HepG2 (cell line): ENCODE data around the gene MTX3. TPM values are rescaled to one million over a fixed set of nuclear protein-coding genes. Genes with fewer than 3 reads are reported as not detected.

Source experiments
- ATAC-seq: fragments of 200-7000 bp; cut with Tn5 transposase; 3 replicates; pipeline ENCODE4 v1.9.1; 2020; ENCODE audit warnings: mild to moderate bottlenecking, moderate library complexity
- BruUV-seq: library from RNA; stranded (reverse); fragments of 400-500 nt; replicated peaks from 2 replicates; lab custom pipeline; 2021; lab: Mats Ljungman, UMichigan
- CTCF ChIA-PET: fragments of 300-600 bp; formaldehyde crosslinking; extraction: SDS; loops from one replicate; lab custom pipeline; 2021; ENCODE audit warnings: low total read pairs, inconsistent platforms, low intra/inter-chr PET ratio; lab: Yijun Ruan, JAX
- POLR2A ChIA-PET: fragments of 350-600 bp; sonication (Branson Sonifier 250); formaldehyde crosslinking; loops from one replicate; lab custom pipeline; 2020; ENCODE audit warnings: antibody characterized with exemption, inconsistent platforms; lab: Yijun Ruan, JAX
- DNase-seq: peaks from one replicate; pipeline ENCODE4 v3.0.0-alpha.2; 2015; ENCODE audit warnings: low spot score
- FAIRE-seq: peaks from 3 replicates; lab custom pipeline; 2011; peaks lifted over from hg19 to GRCh38; lab: Jason Lieb, UNC
- H2AFZ ChIP-seq: one replicate; pipeline ENCODE4 v1.6.1; 2011; ENCODE audit warnings: low read length, inconsistent platforms
- H3K27ac ChIP-seq: fragments of 300-600 bp; 3 replicates; pipeline ENCODE4 v1.8.0; 2011; ENCODE audit warnings: mixed run types, mild to moderate bottlenecking, mixed read lengths, low read length, inconsistent platforms; ENCODE audit not compliant: insufficient read depth; ENCODE audit errors: extremely low read length
- H3K27me3 ChIP-seq, 2 experiments: fragments of 200-600 bp in 1 of 2; 2 replicates in 1 of 2; 3 replicates in 1 of 2; pipeline versions ENCODE4 v1.6.0 to v1.8.0; 2011; ENCODE audit warnings: low read length in 2 of 2, mild to moderate bottlenecking in 2 of 2, moderate library complexity in 2 of 2, inconsistent platforms in 1 of 2; ENCODE audit not compliant: insufficient read depth in 2 of 2, control insufficient read depth in 1 of 2
- H3K36me3 ChIP-seq, 2 experiments: fragments of 200-600 bp in 1 of 2; replicated peaks in 1 of 2; 2 replicates in 1 of 2; 3 replicates in 1 of 2; pipeline versions ENCODE4 v1.5.1 to v1.8.0; 2011; ENCODE audit warnings: low read length in 2 of 2, inconsistent platforms in 1 of 2; ENCODE audit not compliant: insufficient read depth in 2 of 2, control insufficient read depth in 1 of 2
- H3K4me1 ChIP-seq: 2 replicates; pipeline ENCODE4 v1.5.1; 2012; ENCODE audit warnings: low read length, inconsistent platforms; ENCODE audit not compliant: insufficient read depth
- H3K4me2 ChIP-seq: 2 replicates; pipeline ENCODE4 v1.6.0; 2011; ENCODE audit warnings: low read depth, low read length, inconsistent platforms
- H3K4me3 ChIP-seq, 3 experiments: fragments of 200-600 bp in 1 of 3; sonication (generic), shearing (Covaris generic) in 1 of 3; replicated peaks in 1 of 3; 2 replicates each; pipeline ENCODE4 v1.5.1; 2011 to 2016; ENCODE audit warnings: low read length in 3 of 3, inconsistent platforms in 2 of 3, low read depth in 2 of 3, mild to moderate bottlenecking in 2 of 3, control low read depth in 1 of 3, mixed read lengths in 1 of 3; ENCODE audit not compliant: insufficient read depth in 1 of 3
- H3K79me2 ChIP-seq: one replicate; pipeline ENCODE4 v1.6.1; 2011; ENCODE audit warnings: low read length, inconsistent platforms; ENCODE audit not compliant: insufficient read depth
- H3K9ac ChIP-seq: 2 replicates; pipeline ENCODE4 v1.6.0; 2011; ENCODE audit warnings: mild to moderate bottlenecking, low read depth, low read length, inconsistent platforms; ENCODE audit not compliant: insufficient read depth
- H3K9me3 ChIP-seq: 2 replicates; pipeline ENCODE4 v1.5.1; 2012; ENCODE audit warnings: mild to moderate bottlenecking, low read length
- H4K20me1 ChIP-seq: 2 replicates; pipeline ENCODE4 v1.6.0; 2011; ENCODE audit warnings: inconsistent platforms, mild to moderate bottlenecking, low read length, moderate library complexity; ENCODE audit not compliant: insufficient read depth
- ATF7 ChIP-seq, 2 experiments: fragments of 450-650 bp in 1 of 2; sonication (generic) in 1 of 2; formaldehyde crosslinking in 1 of 2; IDR thresholded peaks; 2 replicates each; pipeline versions ENCODE4 v1.4.0 to v1.6.1; 2016 to 2020; ENCODE audit warnings: antibody characterized with exemption in 1 of 2, mild to moderate bottlenecking in 1 of 2, missing genetic modification reagents in 1 of 2
- ATM ChIP-seq: fragments of 450-650 bp; IDR thresholded peaks from 2 replicates; pipeline ENCODE4 v1.7.1; 2017; ENCODE audit warnings: mild to moderate bottlenecking, borderline replicate concordance
- DNMT1 ChIP-seq: sonication (generic); formaldehyde crosslinking; IDR thresholded peaks from 2 replicates; pipeline ENCODE4 v1.5.1; 2020; ENCODE audit warnings: mild to moderate bottlenecking, missing genetic modification reagents
- FOSL2 ChIP-seq: sonication (generic); formaldehyde crosslinking; IDR thresholded peaks from 2 replicates; pipeline ENCODE4 v1.4.0; 2020; ENCODE audit warnings: missing genetic modification reagents
- IRF1 ChIP-seq: sonication (generic); formaldehyde crosslinking; IDR thresholded peaks from 2 replicates; pipeline ENCODE4 v1.4.0; 2020; ENCODE audit warnings: low read depth, mild to moderate bottlenecking, missing genetic modification reagents
- NR2F1 ChIP-seq, 2 experiments: fragments of 450-650 bp in 1 of 2; formaldehyde crosslinking in 1 of 2; IDR thresholded peaks; 2 replicates each; pipeline versions ENCODE4 v1.5.0 to v1.6.1; 2016 to 2020; ENCODE audit warnings: mild to moderate bottlenecking in 1 of 2, missing compliant biosample characterization in 1 of 2, missing genetic modification reagents in 1 of 2, moderate library complexity in 1 of 2
- RAD21 ChIP-seq: fragments of 450-650 bp; formaldehyde crosslinking; IDR thresholded peaks from 2 replicates; pipeline ENCODE4 v1.5.0; 2020; ENCODE audit warnings: mild to moderate bottlenecking
- SRSF1 ChIP-seq: fragments of 200-400 bp; formaldehyde crosslinking; optimal IDR thresholded peaks from 2 replicates; pipeline ENCODE3; 2017; ENCODE audit warnings: mild to moderate bottlenecking, low read depth, low read length, moderate library complexity
- ZFP1 ChIP-seq: IDR thresholded peaks from 2 replicates; pipeline ENCODE4 v1.6.1; 2016
- ZNF382 ChIP-seq: sonication (generic); formaldehyde crosslinking; IDR thresholded peaks from 2 replicates; pipeline ENCODE4 v1.5.0; 2020; ENCODE audit warnings: missing genetic modification reagents, mild to moderate bottlenecking, borderline replicate concordance
- ZNF776 ChIP-seq: sonication (generic); formaldehyde crosslinking; IDR thresholded peaks from 2 replicates; pipeline ENCODE4 v1.4.0; 2020; ENCODE audit warnings: mild to moderate bottlenecking, missing genetic modification reagents
- ZNF841 ChIP-seq: sonication (generic); formaldehyde crosslinking; IDR thresholded peaks from 2 replicates; pipeline ENCODE4 v1.8.1; 2023; ENCODE audit warnings: missing genetic modification reagents, borderline replicate concordance
- WGBS: methylation state at CpG from one replicate; pipeline ENCODE4 v1.1.6; 2017; ENCODE audit warnings: low lambda C conversion rate; 5-methylcytosine and 5-hydroxymethylcytosine counted together
- in situ Hi-C: cut with HindIII; loops from 2 replicates; pipeline ENCODE4 v1.10.0; 2017; ENCODE audit warnings: low pct_unique_long_range_greater_than_20kb; ENCODE audit not compliant: extremely low pct_ligation_motif_present
- intact Hi-C: fragments of 100-400 bp; cut with micrococcal nuclease; formaldehyde crosslinking; loops from one replicate; pipeline ENCODE4 v1.10.0; 2022; ENCODE audit not compliant: unreplicated experiment
- polyA plus RNA-seq, 8 experiments: library from polyadenylated mRNA; depleted of rRNA in 3 of 8; stranded (reverse) in 7 of 8; unstranded in 1 of 8; fragments of >200 nt; fragmentation: Illumina TruSeq in 4 of 8; extraction: Trizol in 4 of 8; gene quantifications; 2 replicates each; pipeline versions ENCODE4 v1.2.1 to v1.2.3, GENCODE V29; 2011 to 2016; ENCODE audit warnings: low read depth in 4 of 8, missing spikeins in 1 of 8, mixed read lengths in 1 of 8; ENCODE audit not compliant: insufficient read depth in 1 of 8
- total RNA-seq, 5 experiments: library from RNA; depleted of rRNA; stranded (reverse); fragments of >200 nt; fragmentation: Illumina TruSeq; extraction: Trizol; gene quantifications; 2 replicates each; pipeline ENCODE4 v1.2.3, GENCODE V29; 2016; ENCODE audit warnings: low read depth in 1 of 5
- TF ChIP-seq, protein P1 (sequence below): sonication (generic); formaldehyde crosslinking; conservative IDR thresholded peaks from 2 replicates; pipeline ENCODE4 v1.4.0; 2020; ENCODE audit warnings: mild to moderate bottlenecking, missing genetic modification reagents, moderate library complexity

Gene MTX3
- total and polyA plus RNA-seq, 2 of the 13 experiments (the other 11 are each of a cell fraction or from before 2014, with no cell fraction given) = 9.9 to 16.7 TPM

DNA sequence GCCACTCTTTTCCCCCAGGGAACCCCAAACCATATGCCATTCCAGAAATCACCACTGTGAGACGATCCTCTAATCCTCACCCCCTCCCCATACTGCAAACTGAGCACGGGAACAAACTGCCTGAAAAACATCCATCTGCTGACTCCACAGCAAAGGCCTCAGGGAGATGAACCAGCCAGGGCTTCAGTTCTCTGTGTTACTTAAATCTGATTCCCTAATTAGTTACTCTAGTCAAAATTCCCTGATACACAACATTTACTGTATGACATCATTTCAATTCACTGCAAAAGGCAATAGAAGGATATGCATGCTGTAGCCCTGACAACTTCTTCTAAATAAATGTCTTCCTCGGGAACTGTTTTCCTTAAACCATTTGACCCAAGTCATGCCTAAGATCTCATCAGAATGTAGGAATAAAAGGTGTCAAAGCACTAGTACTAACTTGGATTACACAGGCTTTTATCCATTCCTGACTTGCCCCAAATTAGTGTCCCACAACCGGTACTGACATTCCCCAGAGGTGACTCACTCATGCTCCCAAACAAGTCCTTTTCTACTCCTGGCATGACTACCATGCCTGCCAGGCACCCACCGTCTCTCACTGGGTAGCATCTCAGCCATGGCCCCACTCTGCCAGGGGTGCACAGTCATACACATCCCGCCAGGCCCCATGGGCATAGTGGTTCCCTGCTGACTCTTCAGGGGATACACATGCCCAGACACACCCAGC lies 35.0 kb downstream of the MTX3 start:
- no peaks in the 10 kb centered on the region for H3K79me2 ChIP-seq
- DNase-seq (no peak), FAIRE-seq (no peak), ATAC-seq (no peak)
- H3K27me3 ChIP-seq = peaks cover 1 to 13% of the 10 kb centered on the region in 2 experiments; a peak in 2 of 5 replicates
- ChIA-PET POLR2A (no interaction called here), CTCF (no interaction called here)
- TF ChIP-seq ZNF841 = no peak
- peak; percentile 42 for TF ChIP-seq ATF7 (IDR thresholded peaks at IDR 0.05)
- no peak for TF ChIP-seq ATF7 (CRISPR knock-in tag; IDR thresholded peaks at IDR 0.05)
- TF ChIP-seq FOSL2 (CRISPR knock-in tag) = 0 out of 2 replicates have a peak, but pooled peaks have one; percentile 7
- no peak overlapping the region for H3K4me2 ChIP-seq
- H3K4me1 ChIP-seq = no peaks in the 10 kb centered on the region
- H4K20me1 ChIP-seq = no peaks in the 10 kb centered on the region
- in situ Hi-C loops = no loop called here
- BruUV-seq = no TSS peak
- no peak overlapping the region for H3K4me3 ChIP-seq
- H3K9me3 ChIP-seq = no peaks in the 10 kb centered on the region
- no peak overlapping the region for H3K27ac ChIP-seq
- intact Hi-C loops = no loop called here
- H3K36me3 ChIP-seq = no peaks in the 10 kb centered on the region
- no peak overlapping the region for H3K9ac ChIP-seq
- no peak overlapping the region for H2AFZ ChIP-seq
- WGBS = 0% methylated on average over 4 of the region's 6 CpGs

GRCh38 chr5:79955356-79955895 lies 35.6 kb downstream of the MTX3 start:
- Histone ChIP-seq H3K36me3 (no peaks in the 10 kb centered on the region), H3K27ac (no peak overlapping the region), H3K4me1 (no peaks in the 10 kb centered on the region), H2AFZ (no peak overlapping the region), H3K27me3 (peaks cover 0 to 9% of the 10 kb centered on the region in 2 experiments; a peak in 2 of 5 replicates), H4K20me1 (no peaks in the 10 kb centered on the region), H3K4me2 (no peak overlapping the region), H3K9me3 (no peaks in the 10 kb centered on the region), H3K9ac (no peak overlapping the region), H3K79me2 (no peaks in the 10 kb centered on the region), H3K4me3 (no peak overlapping the region)
- FAIRE-seq (no peak), ATAC-seq (no peak), DNase-seq (no peak)
- no TSS peak for BruUV-seq
- ChIA-PET POLR2A (no interaction called here), CTCF (no interaction called here)
- intact Hi-C loops = no loop called here
- 37% methylated on average over 5 of the region's 5 CpGs for WGBS
- in situ Hi-C loops = no loop called here
- no peak for TF ChIP-seq ATM
- TF ChIP-seq, protein P1, sequence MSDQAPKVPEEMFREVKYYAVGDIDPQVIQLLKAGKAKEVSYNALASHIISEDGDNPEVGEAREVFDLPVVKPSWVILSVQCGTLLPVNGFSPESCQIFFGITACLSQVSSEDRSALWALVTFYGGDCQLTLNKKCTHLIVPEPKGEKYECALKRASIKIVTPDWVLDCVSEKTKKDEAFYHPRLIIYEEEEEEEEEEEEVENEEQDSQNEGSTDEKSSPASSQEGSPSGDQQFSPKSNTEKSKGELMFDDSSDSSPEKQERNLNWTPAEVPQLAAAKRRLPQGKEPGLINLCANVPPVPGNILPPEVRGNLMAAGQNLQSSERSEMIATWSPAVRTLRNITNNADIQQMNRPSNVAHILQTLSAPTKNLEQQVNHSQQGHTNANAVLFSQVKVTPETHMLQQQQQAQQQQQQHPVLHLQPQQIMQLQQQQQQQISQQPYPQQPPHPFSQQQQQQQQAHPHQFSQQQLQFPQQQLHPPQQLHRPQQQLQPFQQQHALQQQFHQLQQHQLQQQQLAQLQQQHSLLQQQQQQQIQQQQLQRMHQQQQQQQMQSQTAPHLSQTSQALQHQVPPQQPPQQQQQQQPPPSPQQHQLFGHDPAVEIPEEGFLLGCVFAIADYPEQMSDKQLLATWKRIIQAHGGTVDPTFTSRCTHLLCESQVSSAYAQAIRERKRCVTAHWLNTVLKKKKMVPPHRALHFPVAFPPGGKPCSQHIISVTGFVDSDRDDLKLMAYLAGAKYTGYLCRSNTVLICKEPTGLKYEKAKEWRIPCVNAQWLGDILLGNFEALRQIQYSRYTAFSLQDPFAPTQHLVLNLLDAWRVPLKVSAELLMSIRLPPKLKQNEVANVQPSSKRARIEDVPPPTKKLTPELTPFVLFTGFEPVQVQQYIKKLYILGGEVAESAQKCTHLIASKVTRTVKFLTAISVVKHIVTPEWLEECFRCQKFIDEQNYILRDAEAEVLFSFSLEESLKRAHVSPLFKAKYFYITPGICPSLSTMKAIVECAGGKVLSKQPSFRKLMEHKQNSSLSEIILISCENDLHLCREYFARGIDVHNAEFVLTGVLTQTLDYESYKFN (CRISPR knock-in tag) = no peak
- TF ChIP-seq NR2F1 (CRISPR knock-in tag; IDR thresholded peaks at IDR 0.05) = no peak
- TF ChIP-seq RAD21 (CRISPR knock-in tag) = no peak
- no peak for TF ChIP-seq IRF1 (CRISPR knock-in tag)
- TF ChIP-seq ZNF382 (CRISPR knock-in tag) = no peak
- no peak for TF ChIP-seq SRSF1
- TF ChIP-seq DNMT1 (CRISPR knock-in tag) = no peak
- TF ChIP-seq ZNF776 (CRISPR knock-in tag) = no peak
- TF ChIP-seq ZFP1 (CRISPR knock-in tag) = no peak
